IPS-18c (cell line): ENCODE data around the gene OST4.

Experiments
- H3K4me3 ChIP-seq: 2 replicates; pipeline ENCODE4 v1.7.0; 2013; ENCODE audit warnings: low read depth, mild to moderate bottlenecking, low read length, moderate library complexity; ENCODE audit not compliant: insufficient read depth
- H3K9me3 ChIP-seq: one replicate; pipeline ENCODE4 v1.6.1; 2013; ENCODE audit warnings: mild to moderate bottlenecking, low read length, moderate library complexity; ENCODE audit not compliant: control insufficient read depth, insufficient read depth

The OST4 gene

DNA sequence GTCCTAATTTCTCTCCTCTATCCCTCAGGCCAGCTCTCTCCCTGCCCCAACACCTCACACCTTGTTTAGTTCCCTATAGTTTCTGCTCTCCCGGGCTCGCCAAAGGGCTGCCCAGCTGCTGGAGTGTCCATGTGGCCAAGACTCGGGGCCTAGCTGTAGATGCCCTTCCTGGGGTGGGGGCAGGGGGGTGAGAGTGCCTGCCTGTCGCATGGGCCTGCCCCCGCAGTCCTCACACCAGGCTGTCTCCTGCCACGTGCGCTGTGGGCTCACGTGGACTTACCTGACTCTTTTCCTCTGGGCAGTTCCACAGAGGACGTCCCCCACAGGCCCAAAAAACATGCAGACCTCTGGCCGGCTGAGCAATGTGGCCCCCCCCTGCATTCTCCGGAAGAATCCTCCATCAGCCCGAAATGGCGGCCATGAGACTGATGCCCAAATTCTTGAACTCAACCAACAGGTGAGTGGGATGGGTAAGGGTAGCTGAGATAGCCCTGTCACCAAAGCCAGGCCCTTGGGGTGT, 46.1 kb downstream of the OST4 start:
- no peaks in the 10 kb centered on the region for H3K9me3 ChIP-seq
- no peak overlapping the region for H3K4me3 ChIP-seq

DNA sequence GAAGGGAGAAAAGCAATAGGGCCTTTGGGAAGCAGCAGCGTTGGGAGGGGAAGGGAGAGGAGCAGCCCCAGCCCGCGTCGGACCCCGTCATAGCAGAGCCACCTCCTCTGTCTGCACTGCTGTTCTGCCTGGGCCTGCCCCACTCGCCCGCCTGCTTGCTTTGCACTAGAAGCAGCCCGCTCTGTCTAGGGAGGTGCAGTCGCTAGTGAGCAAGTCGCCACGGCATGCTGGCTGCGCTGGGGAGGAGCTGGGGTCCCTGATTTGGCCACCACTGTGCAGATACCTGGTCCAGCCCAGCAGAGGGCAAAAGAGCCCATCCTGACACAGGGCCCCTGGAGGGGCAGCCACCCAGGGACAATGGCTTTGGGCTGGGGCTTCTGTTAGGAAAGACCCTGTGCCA, 46.6 kb downstream of the OST4 start:
- H3K4me3 ChIP-seq: no peak overlapping the region
- H3K9me3 ChIP-seq: no peaks in the 10 kb centered on the region

DNA sequence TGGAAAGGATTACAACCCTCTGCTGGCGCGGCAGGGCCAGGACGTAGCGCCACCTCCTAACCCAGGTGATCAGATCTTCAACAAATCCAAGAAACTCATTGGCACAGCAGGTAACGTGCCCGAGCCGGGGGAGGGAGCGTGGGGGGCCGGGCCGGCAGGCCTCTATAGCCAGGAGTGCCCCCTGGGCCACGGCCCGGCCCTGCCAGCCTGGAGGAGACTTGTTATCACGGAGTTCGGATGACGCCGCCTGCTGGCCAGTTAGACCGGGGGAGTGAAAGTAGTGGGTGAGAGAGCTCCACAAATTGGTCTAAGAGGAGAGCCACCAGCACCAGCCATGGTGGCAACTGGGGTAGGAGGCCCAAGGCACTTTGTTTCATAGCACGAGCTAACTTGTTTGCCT, 47.3 kb downstream of the OST4 start:
- no peak overlapping the region for H3K4me3 ChIP-seq

DNA sequence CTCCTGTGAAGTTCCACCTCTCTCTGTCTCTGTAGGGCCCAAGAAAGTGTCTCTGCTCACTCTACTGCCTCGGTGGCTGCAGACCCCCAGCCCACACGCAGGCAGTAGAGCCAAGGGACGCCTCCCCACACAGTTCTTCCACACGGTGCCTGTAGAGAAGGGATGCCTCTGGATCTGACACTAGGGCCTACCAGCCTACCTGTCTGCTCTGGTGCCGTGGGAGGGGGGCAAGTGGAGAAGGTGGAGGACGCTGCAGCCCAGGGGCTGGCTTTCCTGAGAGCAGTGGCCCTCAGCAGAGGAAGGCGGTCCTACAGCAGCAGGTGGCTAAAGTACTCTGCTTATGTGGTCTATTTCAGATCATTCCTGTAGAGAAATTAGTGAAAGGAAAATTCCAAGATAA, 47.7 kb downstream of the OST4 start:
- H3K4me3 ChIP-seq: no peak overlapping the region
- H3K9me3 ChIP-seq: no peaks in the 10 kb centered on the region

More for the DNA sequence above, 47.3 kb downstream of the OST4 start:
- H3K9me3 ChIP-seq: no peaks in the 10 kb centered on the region

DNA sequence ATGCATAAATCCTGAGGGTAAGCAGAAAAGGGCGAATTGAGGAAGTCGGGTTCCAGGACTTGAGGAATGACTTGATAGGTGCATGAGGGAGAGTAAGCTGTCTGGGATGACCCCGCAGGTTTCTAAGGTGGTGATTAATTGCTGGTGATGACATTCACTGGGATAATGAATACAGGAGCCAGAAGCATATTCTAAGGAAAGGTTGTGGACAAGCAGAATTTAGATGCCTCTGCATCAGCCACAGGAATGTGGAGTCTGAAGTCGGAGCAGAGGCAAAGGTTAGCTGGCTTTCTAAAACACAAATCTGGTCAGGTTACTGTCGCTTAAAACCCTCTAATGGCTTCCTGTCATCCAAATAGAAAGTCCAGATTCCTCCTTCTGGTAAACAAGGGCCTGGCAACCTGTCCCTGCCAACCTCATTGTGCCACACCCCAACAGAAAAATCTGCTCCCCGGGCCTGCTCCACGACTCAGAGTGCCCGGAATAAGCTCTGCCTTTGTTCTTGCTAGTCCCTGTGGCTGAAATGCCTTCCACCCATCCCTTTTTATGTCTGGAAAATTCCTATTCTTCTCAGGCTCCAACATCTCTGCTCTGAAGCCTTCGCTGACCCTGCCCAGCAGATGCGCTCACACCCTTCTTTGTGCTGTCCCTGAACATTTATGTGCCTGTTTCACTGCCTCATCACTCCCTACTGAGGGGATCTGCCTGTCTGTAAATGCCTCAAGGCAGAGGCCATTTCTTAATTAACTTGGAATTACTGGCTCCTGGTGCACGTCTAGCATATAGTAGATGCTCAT, 50.0 kb downstream of the OST4 start:
- Histone ChIP-seq H3K4me3 (no peak overlapping the region), H3K9me3 (no peaks in the 10 kb centered on the region)
